K562 (cell line): ENCODE results near the gene LAPTM4A.

ENCODE experiments used
- ESRRA ChIP-seq: fragments of 450-650 bp; IDR thresholded peaks from 2 replicates; pipeline ENCODE4 v1.6.1; 2014; ENCODE audit warnings: low read depth, mild to moderate bottlenecking, moderate library complexity, borderline replicate concordance
- JUN ChIP-seq, 2 experiments: sonication (generic) in 1 of 2; formaldehyde crosslinking in 1 of 2; IDR thresholded peaks; 2 replicates each; pipeline versions ENCODE4 v1.6.1 to v1.8.0; 2012 to 2022; ENCODE audit warnings: borderline replicate concordance in 2 of 2, mild to moderate bottlenecking in 2 of 2, improper control_type of control experiment in 1 of 2, low read depth in 1 of 2, low read length in 1 of 2, missing genetic modification reagents in 1 of 2
- MAFK ChIP-seq: IDR thresholded peaks from 2 replicates; pipeline ENCODE4 v1.6.1; 2011; ENCODE audit warnings: low read length, improper control_type of control experiment
- MYC ChIP-seq, 2 experiments: fragments of 250-450 bp in 1 of 2; sonication (Bioruptor Pico) in 1 of 2; IDR thresholded peaks; 2 replicates each; pipeline versions ENCODE4 v1.5.1 to v1.6.1; 2012 to 2021; ENCODE audit warnings: low read depth in 2 of 2, borderline replicate concordance in 1 of 2, improper control_type of control experiment in 1 of 2, low read length in 1 of 2, mild to moderate bottlenecking in 1 of 2, moderate library complexity in 1 of 2
- RCOR1 ChIP-seq, 2 experiments: IDR thresholded peaks; 2 replicates each; pipeline ENCODE4 v1.6.1; 2012; ENCODE audit warnings: low read depth in 2 of 2, low read length in 2 of 2, borderline replicate concordance in 1 of 2, improper control_type of control experiment in 1 of 2
- ZC3H11A ChIP-seq: IDR thresholded peaks from 2 replicates; pipeline ENCODE4 v1.6.1; 2012; ENCODE audit warnings: low read depth, low read length, improper control_type of control experiment
- ZNF3 ChIP-seq: fragments of 250-450 bp; sonication (Bioruptor Pico); IDR thresholded peaks from 2 replicates; pipeline ENCODE4 v1.5.0; 2021; ENCODE audit warnings: mild to moderate bottlenecking, moderate library complexity

GRCh38 chr2:20076757-20077156 lies 25.3 kb upstream of the LAPTM4A start:
- no peak for TF ChIP-seq RCOR1 (IDR thresholded peaks at IDR 0.05; ENCODE audit: borderline replicate concordance in 1 of 2, low read depth in 2 of 2, low read length in 2 of 2)
- TF ChIP-seq MYC (IDR thresholded peaks at IDR 0.05; ENCODE audit: low read depth, low read length) = no peak
- TF ChIP-seq MYC (CRISPR knock-in tag; IDR thresholded peaks at IDR 0.05; ENCODE audit: borderline replicate concordance, low read depth) = no peak
- TF ChIP-seq ZC3H11A = no peak
- TF ChIP-seq ZNF3 (CRISPR knock-in tag) = no peak
- no peak for TF ChIP-seq MAFK
- TF ChIP-seq JUN (IDR thresholded peaks at IDR 0.05; ENCODE audit: borderline replicate concordance, low read depth, low read length) = no peak
- no peak for TF ChIP-seq JUN (CRISPR knock-in tag; IDR thresholded peaks at IDR 0.05; ENCODE audit: borderline replicate concordance)
- no peak for TF ChIP-seq ESRRA
